ENCODE measurements around the gene DGKH.
"Not testable (repeated sequence)": the region's sequence is repeated elsewhere in the genome, so short reads cannot be mapped to it uniquely, and the experiment has no call there.

The DGKH gene

GRCh38 chr13:42070599-42070998 is 22.2 kb downstream of the DGKH start:
- DNase-seq (ENCODE audit: low spot score), result not testable (repeated sequence)

DNA sequence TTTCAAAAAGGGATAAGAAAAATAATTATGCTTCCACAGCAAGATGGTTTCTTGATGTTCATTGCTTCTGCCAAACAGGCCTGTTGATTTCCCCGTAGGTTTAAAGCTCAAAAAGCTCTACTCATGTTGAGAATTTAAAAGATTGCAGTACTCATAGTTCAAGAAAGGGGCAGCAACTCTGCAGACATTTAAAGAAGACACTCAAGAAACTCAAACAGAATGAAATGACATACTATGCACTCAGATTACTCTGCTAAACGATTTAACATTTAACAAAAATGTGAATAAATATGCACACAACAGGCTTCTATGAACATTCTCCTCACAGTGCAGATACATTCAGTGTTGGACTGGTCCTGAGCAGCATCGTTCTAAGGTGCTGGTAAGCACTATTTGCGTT is 22.7 kb downstream of the DGKH start:
- not testable (repeated sequence) for DNase-seq (ENCODE audit: low spot score)

DNA sequence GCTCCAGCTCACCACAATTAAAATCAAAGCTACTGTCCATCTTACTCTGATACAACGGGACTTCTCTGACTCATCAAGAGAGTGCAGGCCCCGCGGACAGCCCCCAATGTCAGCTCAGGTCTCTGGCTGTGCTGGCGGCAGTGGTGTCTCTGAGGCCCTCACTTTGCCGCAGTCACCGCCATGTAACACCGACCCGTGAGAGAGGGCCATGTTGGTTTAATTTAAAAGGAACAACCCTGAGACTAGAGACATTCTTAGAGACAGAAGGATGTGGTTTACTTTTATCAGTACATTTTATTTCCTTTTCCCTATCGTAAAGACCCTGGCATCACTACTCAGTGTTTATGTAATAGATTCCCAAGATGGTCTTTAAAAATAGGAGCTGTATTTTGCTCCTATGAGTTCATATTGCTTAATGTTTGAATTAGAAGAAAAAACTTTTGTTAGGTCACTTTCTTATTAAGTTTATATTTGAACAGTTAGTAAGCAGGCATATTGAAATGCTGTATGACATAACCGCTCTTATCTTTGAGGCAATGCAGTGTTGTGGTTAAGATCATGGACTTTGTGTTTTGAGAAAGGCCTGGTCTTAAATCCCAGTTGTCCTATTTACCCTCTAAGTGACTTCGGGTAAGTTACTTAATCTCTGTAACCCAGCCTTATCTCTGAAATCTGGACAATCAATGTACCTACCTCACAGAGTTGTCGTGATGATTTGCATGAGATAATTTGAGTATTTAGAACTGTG is 23.4 kb downstream of the DGKH start:
- no peak for DNase-seq (ENCODE audit: low spot score)

DNA sequence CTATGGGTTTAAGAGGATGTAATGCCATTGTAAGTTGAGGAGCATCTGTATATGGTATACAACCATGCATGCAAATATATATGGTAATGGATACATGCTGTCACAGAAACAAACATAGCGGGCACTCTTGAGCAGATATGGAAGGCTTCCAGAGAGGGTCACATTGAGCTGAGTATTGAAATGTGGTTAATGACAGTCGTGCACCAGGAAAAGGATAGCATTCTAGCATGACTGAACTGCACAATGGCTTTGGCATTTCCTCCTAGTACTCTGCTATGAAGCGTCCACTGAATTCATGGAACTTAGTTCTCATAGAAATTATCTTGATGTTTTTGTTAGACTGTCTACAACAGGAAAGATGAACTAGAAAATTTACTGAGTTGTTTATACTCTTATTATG is 25.2 kb downstream of the DGKH start:
- no peak for DNase-seq (ENCODE audit: low spot score)

DNA sequence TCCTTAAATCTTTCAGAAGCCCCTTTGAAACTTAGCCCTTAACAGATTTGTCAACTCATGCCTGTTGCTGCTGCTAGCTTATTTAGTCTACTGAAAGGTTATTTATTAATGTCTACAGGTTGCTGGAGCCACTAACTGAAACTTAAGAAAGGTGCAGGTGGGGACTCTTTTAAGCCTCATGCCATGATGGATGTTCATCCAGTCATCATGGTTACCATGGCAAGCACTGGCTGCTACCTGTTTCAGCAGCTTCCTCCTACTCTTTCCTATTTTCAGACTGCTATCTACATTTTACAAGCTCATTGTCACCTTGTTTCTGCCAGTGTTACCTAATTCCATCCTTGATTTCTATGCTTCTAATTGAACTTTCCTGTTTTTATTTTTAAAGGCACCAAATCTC is 27.1 kb downstream of the DGKH start:
- no peak for DNase-seq (ENCODE audit: low spot score)

GRCh38 chr13:42076309-42076713 is 27.9 kb downstream of the DGKH start:
- no peak for DNase-seq (ENCODE audit: low spot score)

GRCh38 chr13:42078128-42078808 is 29.8 kb downstream of the DGKH start:
- no peak for DNase-seq (ENCODE audit: low spot score)

DNA sequence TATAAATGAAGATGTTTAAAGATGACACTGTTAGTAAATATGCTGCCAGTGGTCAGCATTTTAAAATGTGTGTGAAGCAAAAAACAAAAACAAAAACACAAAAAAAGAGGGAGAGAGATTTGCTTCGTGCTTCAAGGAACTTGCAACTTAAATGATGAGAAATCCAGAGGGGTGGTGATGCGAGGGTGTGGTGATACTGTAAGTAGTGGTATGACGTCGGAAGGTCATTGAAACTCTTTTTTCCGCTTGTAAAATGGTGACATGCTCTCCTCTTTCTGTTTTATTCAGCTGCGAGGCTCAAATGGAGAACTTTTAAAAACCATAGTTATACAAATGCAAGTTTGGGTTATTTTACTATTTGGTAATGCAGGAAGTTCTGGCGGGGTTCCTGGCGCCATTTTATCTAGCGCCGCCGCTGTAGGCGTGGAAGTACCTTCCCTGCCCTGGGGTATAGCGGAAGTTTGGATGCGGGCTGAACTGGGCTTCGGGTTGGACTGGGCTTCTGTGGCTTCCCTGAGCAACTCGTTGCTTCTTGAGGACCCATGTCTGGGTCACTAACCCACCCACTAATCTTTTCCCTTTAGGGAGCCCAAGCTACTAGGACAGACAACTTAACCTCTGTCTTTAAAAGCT is 34.8 kb downstream of the DGKH start:
- DNase-seq (ENCODE audit: low spot score), result no peak

DNA sequence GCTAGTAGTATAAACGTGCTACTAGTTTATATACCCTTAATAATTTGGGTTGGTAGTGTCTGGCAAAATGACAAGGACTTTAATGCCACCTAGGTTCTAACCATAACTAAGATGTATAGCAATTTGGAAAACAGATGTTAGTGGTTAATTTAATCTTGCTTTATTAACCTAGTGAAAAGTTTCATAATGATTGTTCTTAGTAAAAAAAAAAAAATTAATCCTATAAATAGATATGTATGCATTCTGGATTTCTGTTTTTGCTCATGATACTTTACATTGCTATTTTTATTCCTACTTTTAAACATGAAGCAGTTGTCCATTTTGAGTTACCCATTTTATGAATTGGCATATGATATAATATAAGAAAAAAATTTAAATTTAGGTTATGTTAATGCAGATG is 36.3 kb downstream of the DGKH start:
- DNase-seq (ENCODE audit: low spot score), result no peak

GRCh38 chr13:42086582-42086981 is 38.1 kb downstream of the DGKH start:
- DNase-seq (ENCODE audit: low spot score), result no peak

DNA sequence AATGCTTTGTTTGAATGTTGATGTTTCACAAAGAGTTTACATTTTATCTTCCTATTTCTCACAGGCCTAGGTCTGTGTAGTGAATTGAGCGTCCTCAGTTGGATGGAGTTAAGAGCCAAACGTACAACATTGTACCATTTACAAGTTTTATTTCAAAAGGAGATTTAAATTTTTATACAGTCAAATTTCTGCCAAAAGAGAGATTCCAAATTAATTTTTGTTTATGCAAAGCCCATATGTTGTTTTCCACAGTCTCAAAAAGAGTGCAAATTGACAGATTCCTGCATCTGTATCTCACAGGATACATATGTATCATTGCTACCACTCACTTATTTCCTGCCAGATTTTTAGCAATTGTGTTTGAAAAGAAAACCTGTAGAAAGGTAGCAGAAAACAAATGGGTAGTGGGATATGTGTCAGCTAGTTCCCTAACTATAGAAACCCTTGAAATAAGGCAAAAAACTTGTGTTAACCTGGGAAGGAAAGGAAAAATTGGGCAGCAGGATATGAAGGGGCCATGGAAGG is 46.1 kb downstream of the DGKH start:
- no peak for DNase-seq (ENCODE audit: low spot score)

GRCh38 chr13:42096222-42096621 is 47.8 kb downstream of the DGKH start:
- DNase-seq (ENCODE audit: low spot score), result not testable (repeated sequence)

DNA sequence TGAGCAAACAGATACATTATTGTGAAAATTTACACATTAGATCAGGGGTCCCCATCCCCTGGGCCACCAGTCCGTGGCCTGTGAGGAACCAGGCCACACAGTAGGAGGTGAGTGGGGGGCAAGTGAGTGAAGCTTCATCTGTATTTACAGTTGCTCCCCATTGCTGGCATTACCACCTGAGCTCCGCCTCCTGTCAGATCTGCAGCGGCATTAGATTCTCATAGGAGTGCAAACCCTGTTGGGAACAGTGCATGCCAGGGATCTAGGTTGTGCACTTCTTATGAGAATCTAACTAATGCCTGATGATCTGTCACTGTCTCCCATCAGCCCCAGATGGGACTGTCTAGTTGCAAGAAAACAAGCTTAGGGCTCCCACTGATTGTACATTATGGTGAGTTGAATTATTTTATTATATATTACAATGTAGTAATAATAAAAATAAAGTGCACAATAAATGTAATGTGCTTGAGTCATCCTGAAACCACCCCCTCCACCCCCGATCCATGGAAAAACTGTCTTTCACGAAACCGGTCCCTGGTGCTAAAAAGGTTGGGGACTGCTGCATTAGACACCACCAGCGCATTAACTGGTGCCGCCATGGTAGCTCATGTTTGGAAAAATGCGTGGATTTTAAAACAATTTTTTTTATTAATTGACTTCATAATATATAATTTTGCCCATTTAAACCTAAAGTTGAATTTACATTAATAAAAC is 51.7 kb downstream of the DGKH start:
- DNase-seq (ENCODE audit: low spot score), result no peak

DNA sequence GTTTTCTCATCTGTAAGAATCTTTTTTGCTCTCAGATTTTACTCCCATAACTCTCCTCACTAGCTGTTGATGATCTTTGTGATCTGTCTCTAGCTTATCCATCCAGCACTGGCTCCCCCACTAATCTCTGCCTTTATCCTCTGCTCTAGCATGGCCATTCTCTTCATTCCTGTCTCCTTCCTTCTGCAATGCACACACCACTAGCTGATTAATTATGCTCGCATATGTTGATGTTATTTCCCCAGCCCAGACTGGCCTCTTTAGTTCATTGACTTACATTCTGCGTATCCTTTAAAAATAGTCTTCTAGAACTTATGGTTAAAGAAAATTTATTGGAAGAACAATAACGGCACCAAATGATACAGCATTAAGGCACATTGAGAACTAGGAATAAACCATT is 52.5 kb downstream of the DGKH start:
- DNase-seq (ENCODE audit: low spot score), result no peak

DNA sequence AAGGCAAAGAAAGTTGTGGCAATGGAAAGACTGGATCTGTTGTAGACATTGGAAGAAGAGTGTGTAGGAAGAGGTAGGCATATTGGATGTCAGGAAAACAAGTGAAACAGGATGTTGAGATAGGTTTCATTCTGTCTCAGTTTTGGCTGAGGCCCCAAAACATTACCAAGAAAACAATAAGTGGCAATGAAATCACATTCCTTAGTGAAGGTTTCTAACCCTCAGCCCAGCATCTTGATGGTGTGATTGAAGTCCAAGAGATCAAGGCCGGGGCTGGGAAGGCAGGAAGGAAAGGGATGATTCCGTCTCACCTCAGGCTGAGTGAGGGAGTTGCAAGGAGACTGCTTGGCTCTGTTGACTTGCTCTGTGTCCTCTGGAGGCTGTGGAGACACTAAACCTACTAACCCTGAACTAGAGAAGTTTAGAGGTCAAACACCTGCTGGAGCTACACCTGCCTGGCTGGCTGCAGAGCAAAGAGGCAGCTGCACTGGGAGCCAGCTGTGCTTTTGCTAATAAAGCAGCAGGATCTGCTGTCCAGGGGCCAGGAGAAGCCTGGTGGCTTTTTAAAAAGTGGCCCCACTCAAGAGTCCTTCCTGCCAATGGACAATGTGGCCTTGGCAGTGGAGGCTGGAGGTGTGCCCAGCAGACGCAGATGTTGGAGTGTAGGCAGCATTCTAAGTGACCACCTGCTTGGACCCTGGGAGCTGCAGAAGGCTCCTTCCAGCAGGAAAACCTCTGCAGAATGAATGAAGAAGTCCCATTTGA is 53.6 kb downstream of the DGKH start:
- DNase-seq (ENCODE audit: low spot score), result no peak

- no peak for DNase-seq (ENCODE audit: low spot score)
Observed at GRCh38 chr13:42102961-42103865, 54.8 kb downstream of the DGKH start.

- no peak for DNase-seq (ENCODE audit: low spot score)
Observed at GRCh38 chr13:42106998-42107397, 58.5 kb downstream of the DGKH start.

GRCh38 chr13:42107421-42107820 is 59.0 kb downstream of the DGKH start:
- DNase-seq (ENCODE audit: low spot score), result no peak

- DNase-seq (ENCODE audit: low spot score), result no peak
Observed at GRCh38 chr13:42108217-42108616, 59.8 kb downstream of the DGKH start.

GRCh38 chr13:42109957-42110356 is 61.5 kb downstream of the DGKH start:
- DNase-seq (ENCODE audit: low spot score), result no peak

All from LoVo (cell line).